OCI-LY1 (cell line): ENCODE measurements around the gene ABCC4.

Experiments
- H2AFZ ChIP-seq: fragments of 200-600 bp; sonication (generic), shearing (Covaris generic); 2 replicates; pipeline ENCODE4 v1.6.0; 2014; ENCODE audit warnings: antibody characterized with exemption, mild to moderate bottlenecking, low read length
- H3F3A ChIP-seq: fragments of 200-600 bp; sonication (generic), shearing (Covaris generic); 2 replicates; pipeline ENCODE4 v1.6.0; 2014; ENCODE audit warnings: mild to moderate bottlenecking, antibody characterized with exemption, low read length, moderate library complexity; ENCODE audit not compliant: insufficient read depth
- H3K27ac ChIP-seq: fragments of 200-600 bp; sonication (generic); 2 replicates; pipeline ENCODE4 v1.5.1; 2014; ENCODE audit warnings: low read length, mixed run types, mild to moderate bottlenecking, low read depth; ENCODE audit not compliant: poor library complexity, severe bottlenecking
- H3K27me3 ChIP-seq: fragments of 200-600 bp; sonication (generic); 2 replicates; pipeline ENCODE4 v1.6.0; 2014; ENCODE audit warnings: antibody characterized with exemption, mild to moderate bottlenecking, low read length, moderate library complexity; ENCODE audit not compliant: insufficient read depth
- H3K36me3 ChIP-seq: fragments of 200-600 bp; sonication (generic); 2 replicates; pipeline ENCODE4 v1.6.1; 2014; ENCODE audit warnings: mild to moderate bottlenecking, antibody characterized with exemption, low read length, moderate library complexity, mixed read lengths; ENCODE audit not compliant: insufficient read depth
- H3K4me1 ChIP-seq: fragments of 200-600 bp; sonication (generic); 2 replicates; pipeline ENCODE4 v1.5.1; 2014; ENCODE audit warnings: mild to moderate bottlenecking, low read length, moderate library complexity; ENCODE audit not compliant: insufficient read depth, severe bottlenecking
- H3K4me2 ChIP-seq: fragments of 200-600 bp; sonication (generic), shearing (Covaris generic); 2 replicates; pipeline ENCODE4 v1.6.1; 2014; ENCODE audit warnings: low read length
- H3K4me3 ChIP-seq: fragments of 200-600 bp; sonication (generic); 2 replicates; pipeline ENCODE4 v1.5.1; 2014; ENCODE audit warnings: low read length, low read depth, mild to moderate bottlenecking, mixed read lengths; ENCODE audit not compliant: poor library complexity, severe bottlenecking
- H3K79me2 ChIP-seq: fragments of 200-600 bp; shearing (Covaris generic); 2 replicates; pipeline ENCODE4 v1.6.1; 2016; ENCODE audit warnings: mixed run types, low read length, mixed read lengths; ENCODE audit not compliant: insufficient read depth
- H3K9ac ChIP-seq: fragments of 200-600 bp; sonication (generic), shearing (Covaris generic); 2 replicates; pipeline ENCODE4 v1.6.1; 2014; ENCODE audit warnings: mild to moderate bottlenecking, low read length, mixed read lengths
- H3K9me2 ChIP-seq: fragments of 200-600 bp; sonication (generic), shearing (Covaris generic); 2 replicates; pipeline ENCODE4 v1.6.1; 2014; ENCODE audit warnings: low read depth, mild to moderate bottlenecking, low read length, mixed read lengths
- H3K9me3 ChIP-seq: fragments of 200-600 bp; shearing (Covaris generic); 2 replicates; pipeline ENCODE4 v1.6.1; 2014; ENCODE audit warnings: low read length, mixed read lengths
- H4K20me1 ChIP-seq: fragments of 200-600 bp; sonication (generic), shearing (Covaris generic); 2 replicates; pipeline ENCODE4 v1.6.0; 2016; ENCODE audit warnings: mild to moderate bottlenecking, low read length; ENCODE audit not compliant: insufficient read depth
- EZH2 ChIP-seq: fragments of 200-600 bp; sonication (generic), shearing (Covaris generic); IDR thresholded peaks from 2 replicates; pipeline ENCODE4 v1.8.0; 2017; ENCODE audit warnings: borderline replicate concordance, mixed run types, mild to moderate bottlenecking, antibody characterized with exemption, low read length, moderate library complexity, mixed read lengths
- TF ChIP-seq, protein P1 (sequence below): fragments of 200-600 bp; sonication (generic), shearing (Covaris generic); IDR thresholded peaks from 2 replicates; pipeline ENCODE4 v1.5.1; 2017; ENCODE audit warnings: mild to moderate bottlenecking, antibody characterized with exemption, low read length, moderate library complexity, mixed read lengths

Gene ABCC4

DNA sequence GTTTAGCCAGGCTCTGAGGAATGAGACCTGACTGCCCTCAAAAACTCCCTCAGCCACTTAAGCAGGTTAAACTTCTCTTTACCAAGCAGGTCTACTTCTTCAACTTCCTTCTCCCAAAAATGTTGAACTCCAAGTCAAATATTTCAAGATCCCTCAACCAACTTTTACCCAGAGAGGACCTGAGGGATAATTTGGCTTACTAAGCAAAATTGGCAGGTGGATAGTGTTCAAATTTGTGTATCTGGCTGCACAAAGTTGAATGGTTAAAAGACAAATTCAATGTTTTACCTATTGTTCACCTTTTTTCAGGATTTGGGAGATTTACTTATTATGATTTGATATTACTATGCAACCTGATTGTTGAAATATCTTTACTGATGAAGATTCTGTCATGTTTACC lies 296.0 kb downstream of the ABCC4 start:
- H3K36me3 ChIP-seq, result no peaks in the 10 kb centered on the region
- H3F3A ChIP-seq, result no peaks in the 10 kb centered on the region
- no peak overlapping the region for H3K4me2 ChIP-seq
- no peak overlapping the region for H3K4me3 ChIP-seq
- no peaks in the 10 kb centered on the region for H3K9me2 ChIP-seq
- no peaks in the 10 kb centered on the region for H3K79me2 ChIP-seq
- no peak overlapping the region for H3K9ac ChIP-seq
- no peaks in the 10 kb centered on the region for H3K4me1 ChIP-seq
- H3K27ac ChIP-seq, result no peak overlapping the region
- H4K20me1 ChIP-seq, result no peaks in the 10 kb centered on the region
- no peaks in the 10 kb centered on the region for H3K9me3 ChIP-seq
- no peaks in the 10 kb centered on the region for H3K27me3 ChIP-seq
- TF ChIP-seq, protein P1, sequence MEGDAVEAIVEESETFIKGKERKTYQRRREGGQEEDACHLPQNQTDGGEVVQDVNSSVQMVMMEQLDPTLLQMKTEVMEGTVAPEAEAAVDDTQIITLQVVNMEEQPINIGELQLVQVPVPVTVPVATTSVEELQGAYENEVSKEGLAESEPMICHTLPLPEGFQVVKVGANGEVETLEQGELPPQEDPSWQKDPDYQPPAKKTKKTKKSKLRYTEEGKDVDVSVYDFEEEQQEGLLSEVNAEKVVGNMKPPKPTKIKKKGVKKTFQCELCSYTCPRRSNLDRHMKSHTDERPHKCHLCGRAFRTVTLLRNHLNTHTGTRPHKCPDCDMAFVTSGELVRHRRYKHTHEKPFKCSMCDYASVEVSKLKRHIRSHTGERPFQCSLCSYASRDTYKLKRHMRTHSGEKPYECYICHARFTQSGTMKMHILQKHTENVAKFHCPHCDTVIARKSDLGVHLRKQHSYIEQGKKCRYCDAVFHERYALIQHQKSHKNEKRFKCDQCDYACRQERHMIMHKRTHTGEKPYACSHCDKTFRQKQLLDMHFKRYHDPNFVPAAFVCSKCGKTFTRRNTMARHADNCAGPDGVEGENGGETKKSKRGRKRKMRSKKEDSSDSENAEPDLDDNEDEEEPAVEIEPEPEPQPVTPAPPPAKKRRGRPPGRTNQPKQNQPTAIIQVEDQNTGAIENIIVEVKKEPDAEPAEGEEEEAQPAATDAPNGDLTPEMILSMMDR, result no peak
- TF ChIP-seq EZH2, result no peak
- H2AFZ ChIP-seq, result no peak overlapping the region

GRCh38 chr13:95003019-95003813 lies 298.0 kb downstream of the ABCC4 start:
- no peaks in the 10 kb centered on the region for H3F3A ChIP-seq
- H3K9me2 ChIP-seq, result no peaks in the 10 kb centered on the region
- no peak overlapping the region for H2AFZ ChIP-seq
- H3K9me3 ChIP-seq, result no peaks in the 10 kb centered on the region
- no peaks in the 10 kb centered on the region for H3K36me3 ChIP-seq
- H3K4me3 ChIP-seq, result no peak overlapping the region
- H3K27ac ChIP-seq, result no peak overlapping the region
- H3K79me2 ChIP-seq, result no peaks in the 10 kb centered on the region
- H4K20me1 ChIP-seq, result no peaks in the 10 kb centered on the region
- H3K9ac ChIP-seq, result no peak overlapping the region
- no peak overlapping the region for H3K4me2 ChIP-seq
- H3K27me3 ChIP-seq, result no peaks in the 10 kb centered on the region
- no peak for TF ChIP-seq EZH2
- TF ChIP-seq, protein P1, result no peak
- no peaks in the 10 kb centered on the region for H3K4me1 ChIP-seq

- Histone ChIP-seq H3K36me3 (no peaks in the 10 kb centered on the region), H3K27ac (no peak overlapping the region), H3K9me2 (no peaks in the 10 kb centered on the region), H3K4me3 (no peak overlapping the region), H3K79me2 (no peaks in the 10 kb centered on the region), H4K20me1 (no peaks in the 10 kb centered on the region), H3K9me3 (no peaks in the 10 kb centered on the region), H3K4me1 (no peaks in the 10 kb centered on the region), H3K27me3 (no peaks in the 10 kb centered on the region), H3K9ac (no peak overlapping the region), H2AFZ (no peak overlapping the region), H3K4me2 (no peak overlapping the region), H3F3A (no peaks in the 10 kb centered on the region)
- no peak for TF ChIP-seq EZH2
- TF ChIP-seq, protein P1, result no peak
These were observed 299.1 kb downstream of the ABCC4 start for GRCh38 chr13:95002126-95002525.
